GM12872 (cell line): ENCODE measurements around the gene POMGNT2.

Source experiments
- TF ChIP-seq, protein P1 (sequence below): IDR thresholded peaks from 3 replicates; pipeline ENCODE4 v1.5.1; 2011; ENCODE audit warnings: low read depth, mild to moderate bottlenecking, low read length, moderate library complexity; ENCODE audit not compliant: insufficient read depth

Gene POMGNT2

DNA sequence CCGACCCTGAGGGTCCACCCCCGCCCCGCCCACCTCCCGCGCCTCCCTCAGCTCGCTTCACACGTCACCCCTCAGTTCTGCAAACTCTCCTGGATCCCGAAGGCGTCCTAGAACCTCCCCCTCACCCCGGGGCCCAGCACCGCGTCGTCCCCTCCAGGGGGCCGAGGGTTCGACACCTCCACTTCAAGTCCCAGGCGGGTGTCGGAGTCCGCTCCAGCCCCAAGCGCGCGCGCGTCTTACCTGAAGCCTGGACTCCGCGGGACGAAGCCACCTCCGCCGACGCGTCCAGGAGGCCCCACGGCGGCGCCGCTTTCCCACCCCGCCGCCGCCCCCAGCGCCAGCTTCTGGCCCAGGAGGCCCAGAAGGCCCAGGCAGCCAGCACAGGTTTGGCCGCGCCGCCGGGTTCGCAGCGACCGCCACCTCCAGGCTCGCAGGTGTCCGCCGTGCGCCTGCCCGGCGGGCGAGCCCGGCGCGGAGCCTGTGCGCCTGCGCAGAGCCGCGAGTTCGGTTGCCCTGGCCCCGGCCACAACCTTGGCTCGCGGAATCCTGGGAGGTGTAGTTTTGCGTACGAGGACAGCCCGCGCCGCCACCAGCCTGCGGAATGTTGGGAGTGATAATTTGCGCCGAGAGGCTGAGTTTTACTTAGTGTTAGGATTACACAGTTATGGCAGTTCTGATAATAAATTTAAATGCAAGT, at the start of gene POMGNT2:
Gene POMGNT2, minus strand, starts transcription at position 484 of the 697 bp plus-strand sequence. CDS start 24,648 bp downstream, outside the sequence.
- TF ChIP-seq, protein P1, sequence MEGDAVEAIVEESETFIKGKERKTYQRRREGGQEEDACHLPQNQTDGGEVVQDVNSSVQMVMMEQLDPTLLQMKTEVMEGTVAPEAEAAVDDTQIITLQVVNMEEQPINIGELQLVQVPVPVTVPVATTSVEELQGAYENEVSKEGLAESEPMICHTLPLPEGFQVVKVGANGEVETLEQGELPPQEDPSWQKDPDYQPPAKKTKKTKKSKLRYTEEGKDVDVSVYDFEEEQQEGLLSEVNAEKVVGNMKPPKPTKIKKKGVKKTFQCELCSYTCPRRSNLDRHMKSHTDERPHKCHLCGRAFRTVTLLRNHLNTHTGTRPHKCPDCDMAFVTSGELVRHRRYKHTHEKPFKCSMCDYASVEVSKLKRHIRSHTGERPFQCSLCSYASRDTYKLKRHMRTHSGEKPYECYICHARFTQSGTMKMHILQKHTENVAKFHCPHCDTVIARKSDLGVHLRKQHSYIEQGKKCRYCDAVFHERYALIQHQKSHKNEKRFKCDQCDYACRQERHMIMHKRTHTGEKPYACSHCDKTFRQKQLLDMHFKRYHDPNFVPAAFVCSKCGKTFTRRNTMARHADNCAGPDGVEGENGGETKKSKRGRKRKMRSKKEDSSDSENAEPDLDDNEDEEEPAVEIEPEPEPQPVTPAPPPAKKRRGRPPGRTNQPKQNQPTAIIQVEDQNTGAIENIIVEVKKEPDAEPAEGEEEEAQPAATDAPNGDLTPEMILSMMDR, result no peak

DNA sequence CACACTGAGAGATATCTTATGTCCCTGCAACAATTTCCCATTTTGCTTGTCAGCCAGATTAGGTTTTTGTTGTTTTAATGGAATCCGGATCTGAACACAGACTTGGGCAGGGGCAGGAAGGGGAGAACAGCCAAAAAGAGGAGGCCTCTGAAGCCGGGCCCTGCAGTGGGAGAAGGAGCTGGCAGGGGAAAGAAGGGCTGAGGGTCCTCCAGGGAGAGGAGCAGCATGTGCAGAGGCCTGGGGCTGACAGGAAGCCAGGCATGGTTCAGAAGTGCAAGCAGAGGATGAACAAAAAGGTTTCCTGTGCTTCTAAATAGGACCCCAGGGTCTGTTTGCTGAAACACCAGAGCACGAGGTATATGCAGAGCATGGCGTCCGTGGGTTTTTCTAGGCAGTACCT, 49.1 kb upstream of the POMGNT2 start:
- TF ChIP-seq, protein P1, result no peak

DNA sequence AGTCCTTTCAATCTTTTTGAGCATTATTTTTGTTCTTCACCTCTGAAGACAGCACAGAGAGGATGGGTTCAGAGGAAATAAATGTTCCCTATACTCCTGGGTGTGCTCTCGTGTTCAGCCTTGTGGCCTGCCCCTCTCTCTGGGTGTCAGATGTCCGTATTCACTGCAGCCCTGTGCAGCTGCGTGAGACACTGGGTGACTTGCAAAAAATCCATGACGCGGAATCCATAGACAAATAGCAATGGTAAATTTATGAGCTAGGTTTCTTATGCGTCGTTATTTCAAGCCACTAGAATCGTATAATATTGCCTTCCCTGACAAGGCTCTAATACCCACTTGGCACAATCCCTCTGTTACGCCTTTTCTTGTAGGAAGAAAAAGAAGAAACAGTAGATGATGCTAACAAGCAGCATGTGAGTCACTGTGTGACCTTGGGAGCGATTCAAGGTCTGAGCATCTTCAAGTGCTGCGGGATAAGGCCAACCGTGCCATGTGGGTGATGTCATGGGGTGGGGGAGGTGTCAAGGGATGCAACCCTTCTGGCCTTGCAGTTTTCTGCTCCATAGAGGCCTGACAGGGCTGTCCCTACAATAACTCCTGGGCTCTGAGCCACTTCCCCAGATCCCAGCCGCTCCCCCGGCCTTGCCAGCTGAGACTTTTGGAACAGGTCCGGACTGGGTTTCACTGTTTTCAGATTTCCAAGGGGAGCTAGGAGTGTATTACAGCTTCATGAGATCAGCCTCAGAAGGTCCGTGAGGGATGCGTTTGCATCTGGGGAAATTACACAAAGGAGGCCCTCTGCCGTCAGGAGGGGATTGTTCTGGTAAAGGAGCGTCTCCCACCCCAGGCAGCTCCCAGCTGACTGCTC, 47.6 kb upstream of the POMGNT2 start:
- TF ChIP-seq, protein P1, result no peak

DNA sequence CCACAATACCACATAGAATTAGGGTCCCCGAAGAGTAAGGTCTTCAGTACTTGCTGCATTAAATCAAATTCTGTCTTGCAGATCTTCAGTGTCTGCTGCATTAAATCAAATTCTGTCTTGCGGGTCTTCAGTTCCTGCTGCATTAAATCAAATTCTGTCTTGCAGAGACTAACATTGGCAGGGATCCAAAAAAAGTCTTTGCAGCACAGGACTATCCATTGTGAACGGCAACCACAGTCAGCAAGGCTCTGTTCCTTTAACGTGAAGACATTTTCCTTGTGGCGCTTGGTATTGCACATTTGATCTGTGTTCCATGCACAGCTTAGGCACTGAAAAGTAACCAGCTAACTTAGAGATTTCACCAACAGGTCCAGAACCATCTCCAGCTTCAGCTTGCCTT, 46.8 kb upstream of the POMGNT2 start:
- TF ChIP-seq, protein P1, result no peak

DNA sequence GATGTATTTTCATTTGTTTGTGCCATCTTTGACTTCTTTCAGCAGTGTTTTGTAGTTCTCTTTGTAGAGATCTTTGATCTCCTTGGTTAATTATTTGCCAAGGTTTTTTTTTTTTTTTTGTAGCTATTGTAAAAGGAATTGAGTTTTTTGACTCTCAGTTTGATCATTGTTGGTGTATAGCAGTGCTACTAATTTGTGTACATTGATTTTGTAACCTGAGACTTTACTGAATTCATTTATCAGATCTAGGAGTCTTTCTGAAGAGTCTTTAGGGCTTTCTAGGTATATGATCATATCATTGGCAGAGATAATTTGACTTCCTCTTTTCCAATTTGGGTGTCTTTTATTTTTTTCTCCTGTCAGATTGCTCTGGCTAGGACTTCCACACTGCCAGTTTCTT, 42.2 kb upstream of the POMGNT2 start:
- TF ChIP-seq, protein P1, result no peak

DNA sequence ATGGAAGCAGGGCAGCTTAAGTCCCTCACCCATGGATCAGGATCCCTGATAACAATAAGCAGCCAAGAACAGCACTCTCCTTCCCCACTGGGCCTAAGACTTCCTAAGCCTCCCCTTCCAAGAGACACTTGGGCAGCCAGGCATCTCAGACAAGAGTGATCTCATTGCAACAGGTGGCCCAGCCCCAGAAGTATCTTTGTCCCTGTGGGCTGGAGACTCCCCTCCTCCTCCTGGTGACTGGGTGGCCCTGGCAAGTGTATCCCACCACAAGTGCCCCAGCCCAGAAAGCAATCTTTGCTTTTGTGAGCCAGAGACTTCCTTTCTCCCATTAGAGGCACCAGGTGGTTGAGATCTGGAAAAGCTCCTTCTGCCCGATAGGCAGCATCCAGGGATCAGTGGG, 40.7 kb upstream of the POMGNT2 start:
- TF ChIP-seq, protein P1, result no peak

DNA sequence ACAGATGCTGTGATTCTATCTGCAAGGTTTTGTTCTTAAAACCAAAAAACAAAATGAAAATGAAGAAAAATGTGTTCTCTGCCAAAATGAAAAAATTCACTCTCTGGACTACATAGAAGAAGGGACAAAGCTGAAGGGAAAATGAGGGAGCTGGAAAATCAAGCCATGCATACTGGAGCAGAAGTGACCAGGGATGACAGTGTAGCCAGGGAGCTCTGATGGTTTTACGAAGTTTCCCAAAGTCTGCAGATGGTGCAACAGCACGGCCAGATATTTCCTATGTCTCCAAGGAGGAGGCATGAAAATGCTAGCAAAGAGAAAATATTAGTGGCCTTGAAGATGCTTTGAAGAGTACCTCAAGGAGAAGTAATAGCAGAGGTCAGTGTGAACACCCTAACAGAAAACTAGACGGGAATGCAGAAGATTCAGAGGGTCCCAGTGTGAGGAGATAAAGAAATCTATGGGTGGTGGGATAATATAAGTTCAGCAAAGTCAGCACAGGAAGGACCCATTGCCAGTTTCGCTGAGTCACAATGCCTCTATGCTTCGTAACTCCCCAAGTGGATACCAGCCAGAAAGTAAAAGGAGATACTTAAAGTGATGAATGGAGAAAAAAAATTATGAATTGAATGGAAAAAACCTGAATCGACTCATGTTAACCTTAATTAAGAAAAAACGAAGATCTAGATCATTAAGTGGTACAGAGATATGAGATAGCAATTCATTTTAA, 39.0 kb upstream of the POMGNT2 start:
- TF ChIP-seq, protein P1, result no peak
